Measurements from ENCODE around the gene BCAS3.
"Not testable (repeated sequence)": the region's sequence is repeated elsewhere in the genome, so short reads cannot be mapped to it uniquely, and the experiment has no call there.

Gene BCAS3

DNA sequence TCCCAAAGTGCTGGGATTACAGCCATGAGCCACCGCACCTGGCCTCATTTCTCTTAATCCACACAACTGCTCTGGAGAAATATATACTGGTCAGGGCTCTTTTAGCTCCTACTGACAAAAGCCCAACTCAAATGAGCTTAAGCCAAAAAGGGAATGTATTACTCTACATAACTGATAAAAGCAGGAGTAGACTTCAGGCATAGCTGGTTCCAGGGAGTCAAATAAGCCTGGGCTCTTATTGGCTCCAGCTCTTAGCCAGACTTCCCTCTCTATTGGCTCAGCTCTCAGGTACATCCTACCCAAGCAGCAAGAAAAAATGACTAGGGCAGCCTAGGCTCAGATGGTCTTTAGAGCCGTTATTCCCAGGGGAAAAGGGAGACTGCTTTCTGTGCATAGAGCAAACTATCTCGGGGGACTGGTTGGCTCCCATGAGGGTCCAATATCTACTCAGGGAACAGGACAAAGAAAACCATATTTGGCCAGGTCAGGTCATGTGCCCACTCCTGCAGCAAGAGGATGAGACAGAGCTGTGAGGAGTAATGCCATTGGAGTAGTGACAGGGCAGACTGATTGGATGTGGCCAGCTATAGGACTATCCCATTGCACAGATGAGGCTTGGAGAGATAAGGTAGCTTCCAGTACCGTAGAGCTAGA lies 743.2 kb downstream of the BCAS3 start:
- DNase-seq: no peak

DNA sequence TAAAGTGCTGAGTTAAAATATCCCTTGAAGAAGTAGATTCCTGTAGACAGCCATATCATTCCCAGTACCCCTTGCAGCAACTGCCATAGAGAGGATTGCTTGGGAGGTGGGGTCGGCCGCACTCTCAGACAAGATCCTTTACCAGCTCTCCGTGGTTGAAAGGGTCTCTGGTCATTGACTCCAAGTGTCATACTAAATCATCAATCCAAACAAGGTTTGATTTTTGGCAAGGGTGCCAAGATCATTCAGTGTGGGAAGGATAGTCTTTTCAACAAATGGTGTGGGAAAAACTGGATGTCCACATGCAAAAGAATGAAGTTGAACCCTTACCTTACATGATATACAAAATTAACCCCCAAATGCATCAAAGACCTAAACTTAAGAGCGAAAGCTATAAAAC lies 743.8 kb downstream of the BCAS3 start:
- DNase-seq: no peak

DNA sequence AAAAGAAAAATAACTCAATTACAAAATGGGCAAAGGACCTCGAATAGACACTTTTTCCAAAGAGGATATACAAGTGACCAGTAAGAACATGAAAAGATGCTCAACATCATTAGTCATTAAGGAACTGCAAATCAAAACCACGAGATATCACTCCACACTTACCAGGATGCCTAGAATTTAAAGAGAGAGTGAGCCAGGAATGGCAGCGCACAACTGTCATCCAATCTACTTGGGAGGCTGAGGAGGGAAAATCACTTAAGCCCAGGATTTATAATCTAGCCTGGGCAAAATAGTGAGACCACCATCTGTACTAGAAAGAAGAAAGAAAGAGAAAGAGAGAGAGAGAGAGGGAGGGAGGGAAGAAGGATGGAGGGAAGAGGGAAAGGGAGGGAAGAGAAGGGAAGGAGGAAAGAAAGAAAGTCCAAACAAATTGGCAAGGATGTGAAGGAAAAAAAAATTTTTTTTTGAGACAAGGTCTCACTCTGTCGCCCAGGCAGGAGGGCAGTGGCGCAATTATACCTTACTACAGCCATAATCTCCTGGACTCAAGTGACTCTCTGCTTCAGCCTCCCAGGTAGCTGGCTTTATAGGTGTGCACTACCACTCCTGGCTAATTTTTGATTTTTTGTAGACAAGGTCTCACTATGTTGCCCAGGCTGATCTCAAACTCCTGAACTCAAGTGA lies 744.6 kb downstream of the BCAS3 start:
- DNase-seq: no peak

DNA sequence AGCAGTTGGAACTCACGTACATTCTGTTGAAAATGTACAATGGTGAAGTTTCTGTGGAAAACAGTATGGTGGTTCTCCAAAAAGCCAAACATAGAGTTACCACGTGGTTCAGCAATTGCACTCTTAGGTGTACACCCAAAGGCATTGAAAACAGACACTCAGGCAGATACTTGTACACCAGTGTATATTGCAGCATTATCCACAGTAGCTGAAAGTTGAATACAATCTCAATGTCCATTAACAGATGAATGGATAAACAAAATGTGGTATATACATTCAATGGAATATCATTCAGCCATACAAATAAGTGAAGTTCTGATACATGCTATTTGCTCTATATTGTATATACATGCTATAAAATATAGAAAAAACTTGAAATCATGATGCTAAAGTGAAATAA lies 745.2 kb downstream of the BCAS3 start:
- DNase-seq: no peak

DNA sequence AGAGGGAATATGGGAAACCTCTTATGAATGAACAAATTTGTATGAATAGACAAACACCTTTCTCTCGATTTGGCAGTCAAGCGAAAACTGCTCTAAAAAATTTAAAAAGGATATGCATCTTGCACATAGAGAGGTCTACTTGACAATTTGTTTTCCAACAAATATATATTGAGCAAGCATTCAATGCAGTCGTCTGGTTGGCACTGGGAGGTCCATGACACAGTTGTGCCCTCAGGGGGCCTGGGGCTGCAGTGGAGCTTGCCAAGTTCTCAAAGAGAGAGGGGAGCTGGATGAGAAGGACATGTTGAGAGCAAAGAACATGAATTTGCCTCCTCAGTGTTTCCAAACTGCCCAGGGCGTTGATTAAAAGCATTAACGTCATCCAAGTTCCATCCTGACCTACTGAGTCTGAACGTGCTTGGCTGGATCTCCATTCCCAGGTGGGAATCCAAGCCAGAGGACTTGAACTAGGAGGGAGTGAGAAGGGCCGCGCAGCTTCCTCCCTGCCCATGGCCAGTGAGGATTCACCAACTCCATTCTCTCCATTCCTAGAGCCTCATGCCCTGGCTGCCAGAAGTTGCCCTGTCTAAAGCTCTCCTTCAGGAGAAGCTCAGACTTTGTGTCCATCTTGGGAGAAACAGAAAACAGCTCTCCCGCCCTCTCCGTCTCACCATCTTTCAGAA lies 746.5 kb downstream of the BCAS3 start:
- DNase-seq: no peak

DNA sequence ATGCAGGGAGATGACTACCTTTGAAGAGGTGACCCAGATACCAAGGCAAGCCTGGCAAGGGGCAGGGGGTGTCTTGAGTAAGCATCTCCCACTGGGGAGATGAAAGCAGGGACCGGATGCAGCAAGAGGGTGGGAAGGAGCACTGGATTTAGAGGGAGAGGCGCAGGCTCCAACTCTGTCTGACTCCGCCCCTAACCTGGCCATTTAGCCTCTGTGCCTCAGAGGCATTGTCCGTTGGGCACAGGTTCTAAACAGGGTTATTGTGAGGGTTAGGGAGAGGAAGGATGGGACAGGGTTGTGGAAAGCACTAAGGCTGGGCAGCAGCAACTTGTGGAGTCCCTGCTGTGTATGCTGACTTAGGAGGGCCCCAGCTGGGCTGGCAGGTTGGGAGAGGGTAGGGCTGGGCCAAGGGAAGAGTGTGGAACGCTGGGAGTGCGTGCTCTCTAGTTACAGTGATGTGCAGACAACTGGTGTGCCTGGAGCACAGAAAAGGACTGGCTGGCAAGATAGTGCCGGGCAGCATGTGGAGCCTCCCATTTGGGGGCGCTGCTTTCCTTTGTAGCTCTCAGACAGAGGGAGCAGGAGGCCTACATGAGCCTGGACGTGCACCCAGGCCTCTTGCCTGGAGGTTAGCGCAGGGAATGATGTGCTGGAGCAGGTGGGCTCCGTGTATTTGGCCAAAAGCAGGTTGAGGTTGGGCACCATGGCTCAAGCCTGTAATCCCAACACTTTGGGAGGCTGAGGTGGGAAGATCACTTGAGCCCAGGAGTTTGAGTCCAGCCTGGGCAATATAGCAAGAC lies 748.2 kb downstream of the BCAS3 start:
- no peak for DNase-seq

DNA sequence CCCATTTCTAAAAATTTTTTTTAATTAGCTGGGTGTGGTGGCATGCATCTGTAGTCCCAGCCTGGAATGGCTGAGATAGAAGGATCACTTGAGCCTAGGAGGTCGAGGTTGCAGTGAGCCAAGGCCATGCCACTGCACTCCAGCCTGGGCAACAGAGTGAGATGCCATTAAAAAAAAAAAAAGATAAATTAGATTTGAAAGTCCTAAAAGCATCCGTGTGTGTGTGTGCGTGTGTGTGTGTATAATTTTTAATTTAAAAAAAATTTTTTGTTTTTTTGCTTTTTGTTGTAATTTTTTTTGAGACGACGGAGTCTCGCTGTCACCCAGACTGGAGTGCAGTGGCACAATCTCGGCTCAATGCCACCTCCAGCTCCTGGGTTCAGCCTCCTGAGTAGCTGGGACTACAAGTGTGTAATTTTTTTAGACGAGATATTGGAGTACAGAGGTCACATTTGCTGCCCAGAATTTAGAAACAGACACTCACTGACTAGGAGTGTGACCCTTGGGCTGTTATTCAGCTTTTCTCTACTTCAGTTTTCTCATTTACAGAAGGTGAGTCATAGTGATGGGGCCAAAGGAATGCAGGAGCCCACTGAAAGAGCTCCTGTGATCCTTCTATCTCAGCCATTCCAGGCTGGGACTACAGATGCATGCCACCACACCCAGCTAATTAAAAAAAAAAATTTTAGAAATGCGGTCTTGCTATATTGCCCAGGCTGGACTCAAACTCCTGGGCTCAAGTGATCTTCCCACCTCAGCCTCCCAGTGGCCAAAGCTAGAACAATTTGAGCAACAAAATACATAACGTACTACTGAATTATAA lies 749.0 kb downstream of the BCAS3 start:
- no peak for DNase-seq

DNA sequence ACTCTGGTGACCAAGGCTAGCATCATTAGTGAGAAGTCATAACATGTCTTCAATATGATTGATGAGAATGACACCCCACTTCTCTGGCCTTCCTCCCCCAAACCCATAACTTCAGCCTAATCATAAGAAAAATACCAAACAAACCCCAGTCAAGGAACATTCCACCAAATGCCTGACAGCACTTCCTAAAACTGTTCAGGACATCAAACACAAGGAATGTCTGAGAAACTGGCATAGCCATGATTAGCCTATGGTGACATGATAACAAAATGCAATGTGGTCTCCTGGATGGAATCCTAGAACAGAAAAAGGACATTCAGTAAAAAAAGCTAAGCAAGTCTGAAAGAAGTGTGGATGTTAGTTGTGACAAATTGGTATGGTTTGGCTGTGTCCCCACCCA lies 749.9 kb downstream of the BCAS3 start:
- DNase-seq: no peak

DNA sequence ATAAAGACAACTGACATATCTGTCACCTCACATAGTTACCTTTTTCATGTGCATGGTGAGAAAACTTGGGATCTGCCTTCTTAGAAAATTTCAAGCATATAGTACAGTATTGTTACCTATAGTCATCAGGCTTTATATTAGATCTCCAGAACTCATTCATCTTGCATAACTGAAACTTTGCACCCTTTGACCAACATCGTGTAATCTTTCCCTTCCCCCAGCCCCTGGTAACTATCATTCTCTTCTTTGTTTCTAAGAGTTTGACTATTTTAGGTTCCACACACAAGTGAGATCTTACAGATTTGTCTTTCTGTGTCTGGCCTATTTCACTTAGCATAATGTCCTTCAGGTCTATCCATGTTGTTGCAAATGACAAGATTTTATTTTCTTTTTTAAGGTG lies 751.6 kb downstream of the BCAS3 start:
- DNase-seq: no peak

DNA sequence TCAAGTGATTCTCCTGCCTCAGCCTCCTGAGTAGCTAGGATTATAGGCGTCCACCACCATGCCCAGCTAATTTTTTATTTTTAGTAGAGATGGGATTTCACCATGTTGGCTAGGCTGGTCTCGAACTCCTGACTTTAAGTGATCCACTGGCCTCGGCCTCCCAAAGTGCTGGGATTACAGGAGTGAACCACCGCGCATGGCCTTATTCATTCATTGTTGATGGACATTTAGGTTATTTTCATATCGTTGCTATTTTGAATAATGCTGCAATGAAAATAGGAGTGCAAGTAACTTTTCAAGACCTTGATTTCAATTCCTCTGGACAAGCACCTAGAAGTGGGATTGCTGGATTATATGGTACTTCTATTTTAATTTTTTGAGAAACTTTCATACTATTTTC lies 752.2 kb downstream of the BCAS3 start:
- not testable (repeated sequence) for DNase-seq

DNA sequence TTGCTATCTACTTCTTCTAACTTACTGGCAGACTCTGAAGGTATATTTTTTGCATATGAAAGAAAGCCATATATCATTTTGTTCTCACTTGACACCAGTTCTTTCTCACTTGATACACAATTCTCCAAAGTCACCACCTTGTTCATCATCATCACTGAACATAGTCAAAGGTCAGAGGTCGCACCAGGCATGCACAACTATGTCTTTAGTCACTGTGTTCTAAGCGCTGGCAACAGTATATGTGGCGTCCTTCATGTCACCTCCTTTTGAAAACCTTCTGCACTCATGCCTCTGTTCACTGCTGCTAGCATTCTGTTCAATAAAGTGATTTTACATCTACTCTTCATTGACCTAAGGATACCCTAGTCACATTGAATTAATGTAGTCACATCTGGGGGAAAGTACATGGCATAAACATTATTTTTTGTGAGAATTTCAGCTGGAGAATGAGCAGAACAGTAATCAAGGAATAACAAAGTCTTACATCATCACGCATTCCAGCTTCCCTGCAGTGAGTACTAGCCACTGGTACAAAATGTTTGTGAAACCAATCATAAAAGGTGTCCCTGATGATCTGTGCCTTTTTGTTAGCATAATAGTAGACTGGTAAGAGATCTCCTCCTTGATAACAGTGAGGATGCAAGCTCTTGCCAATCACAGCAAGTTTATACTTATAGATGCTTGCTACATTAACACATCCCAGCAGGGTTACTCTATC lies 754.1 kb downstream of the BCAS3 start:
- DNase-seq: no peak

DNA sequence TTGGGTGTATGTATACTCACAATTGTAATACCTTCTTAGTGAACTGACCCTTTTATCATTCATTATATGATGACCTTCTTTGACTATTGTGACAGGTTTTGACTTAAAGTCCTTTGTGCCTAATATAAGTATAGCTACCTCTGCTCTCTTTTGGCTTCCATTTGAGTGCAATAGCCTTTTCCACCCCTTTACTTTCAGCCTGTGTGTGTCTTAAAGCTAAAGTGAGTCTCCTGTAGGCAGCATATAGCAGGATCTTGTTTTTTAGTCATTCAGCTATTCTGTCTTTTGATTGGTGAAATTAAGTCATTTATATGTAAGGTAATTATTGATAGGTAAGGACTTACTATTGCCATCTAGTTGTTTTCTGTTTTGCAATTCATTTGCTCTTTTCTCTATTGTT lies 758.6 kb downstream of the BCAS3 start:
- no peak for DNase-seq

DNA sequence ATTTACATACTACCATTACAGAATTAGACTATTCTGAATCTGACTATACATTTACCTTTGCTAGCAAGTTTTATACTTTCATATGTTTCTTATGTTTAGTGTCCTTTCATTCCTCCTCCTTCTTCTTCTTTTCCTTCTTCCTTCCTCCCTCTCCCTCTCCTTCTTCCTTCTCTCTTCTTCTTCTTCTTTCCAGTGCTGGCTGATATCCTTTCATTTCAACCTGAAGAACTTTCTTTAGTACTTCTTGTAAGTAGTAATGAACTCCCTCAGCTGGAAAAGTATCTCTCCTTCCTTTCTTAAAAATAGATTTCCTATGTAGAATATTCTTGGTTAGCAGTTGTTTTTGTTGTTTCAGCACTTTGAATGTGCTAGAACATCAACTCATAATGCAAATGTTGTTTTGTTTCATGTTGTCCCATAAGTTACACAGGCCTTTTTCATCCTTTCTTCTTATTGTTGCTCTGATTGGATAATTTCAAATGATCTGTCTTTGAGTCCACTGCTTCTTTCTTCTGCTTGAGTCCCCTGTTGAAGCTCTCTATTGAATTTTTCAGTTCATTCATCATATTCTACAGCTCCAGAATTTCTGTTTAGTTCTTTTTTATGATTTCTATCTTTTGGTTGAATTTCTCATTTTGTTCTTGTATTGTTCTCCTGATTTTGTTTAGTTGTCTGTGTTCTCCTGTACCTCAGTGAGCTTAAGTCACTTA lies 759.5 kb downstream of the BCAS3 start:
- no peak for DNase-seq

DNA sequence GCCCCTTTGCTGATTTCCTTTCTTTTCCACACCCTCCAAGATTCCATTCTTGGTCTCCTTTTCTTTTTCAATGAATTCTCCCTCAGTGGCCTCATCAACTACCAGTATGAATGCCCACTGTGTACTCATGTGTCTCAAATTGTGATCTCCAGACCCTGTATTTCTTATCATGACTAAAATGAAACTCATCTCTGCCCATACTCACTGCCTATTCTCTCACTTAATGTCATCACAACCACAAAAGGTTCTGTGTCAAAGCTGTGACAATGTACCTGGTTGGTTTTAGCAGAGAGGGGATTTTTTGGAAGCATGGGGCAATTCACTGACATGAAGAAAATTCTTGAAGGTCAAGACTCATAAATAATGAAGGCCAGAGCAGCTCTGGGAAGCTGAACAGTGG lies 763.0 kb downstream of the BCAS3 start:
- no peak for DNase-seq

DNA sequence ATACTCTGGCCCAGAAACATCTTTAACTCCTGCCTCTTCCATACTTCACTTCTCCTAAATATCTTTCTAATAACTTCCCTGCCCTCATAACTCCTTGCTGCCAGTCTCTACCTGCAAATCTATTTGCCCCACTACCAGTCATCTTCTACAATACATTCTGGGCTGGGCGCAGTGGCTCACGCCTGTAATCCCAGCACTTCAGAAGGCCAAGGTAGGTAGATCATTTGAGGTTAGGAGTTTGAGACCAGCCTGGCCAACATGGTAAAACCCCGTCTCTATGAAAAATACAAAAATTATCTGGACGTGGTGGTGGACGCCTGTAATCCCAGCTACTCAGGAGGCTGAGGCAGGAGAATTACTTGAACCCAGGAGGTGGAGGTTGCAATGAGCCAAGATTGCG lies 763.9 kb downstream of the BCAS3 start:
- DNase-seq: not testable (repeated sequence)

DNA sequence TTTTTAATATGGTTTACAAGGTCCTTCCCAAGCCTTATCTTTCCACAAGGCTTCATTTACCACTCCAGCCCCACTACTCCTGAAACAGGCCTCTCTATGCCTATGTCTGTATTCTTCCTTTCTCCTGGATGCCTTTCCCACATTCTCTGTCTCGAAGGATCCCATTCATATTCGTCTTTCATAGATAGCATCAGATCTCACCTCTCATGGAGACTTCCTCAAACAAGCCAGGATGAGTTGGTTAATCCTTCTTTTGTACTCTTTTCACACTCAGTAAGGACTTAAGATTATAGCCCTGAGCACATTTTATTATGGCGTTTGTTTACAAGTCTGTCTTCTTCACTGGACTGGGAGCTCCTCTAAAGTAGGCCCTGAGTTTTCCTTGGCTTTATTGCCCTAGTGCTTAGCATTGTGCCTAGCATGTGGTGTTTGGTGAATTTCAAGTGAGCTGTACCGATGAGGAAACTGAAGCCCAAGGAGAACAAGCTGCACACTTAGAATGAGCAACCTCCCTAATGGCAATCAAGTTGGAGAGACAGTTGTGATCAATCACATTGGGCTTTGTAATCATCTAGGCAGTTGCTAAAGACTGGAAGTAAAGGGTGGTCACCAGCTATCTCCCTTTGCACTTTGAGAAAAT lies 764.6 kb downstream of the BCAS3 start:
- DNase-seq: no peak
